Measurements from ENCODE around the gene SDHAF2.

DNA sequence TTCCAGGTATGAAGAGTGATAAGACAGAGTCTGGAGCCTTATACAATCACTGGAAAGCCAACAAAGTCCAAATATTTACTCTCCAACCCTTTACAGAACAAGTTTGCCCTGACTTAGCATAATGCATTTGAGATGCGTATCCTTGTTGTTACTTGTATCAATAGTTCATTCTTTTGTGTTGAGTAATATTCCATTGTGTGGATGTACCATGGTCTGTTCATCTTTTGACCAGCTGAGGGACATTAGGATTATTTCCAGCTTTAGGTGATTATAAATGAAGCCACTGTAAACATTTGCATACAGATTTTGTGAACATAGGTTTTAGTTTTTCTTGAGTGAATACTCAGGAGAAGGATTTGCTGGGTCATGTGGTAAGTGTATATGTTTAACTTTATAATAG, 9.7 kb downstream of the SDHAF2 start:
- TF ChIP-seq, protein P1, sequence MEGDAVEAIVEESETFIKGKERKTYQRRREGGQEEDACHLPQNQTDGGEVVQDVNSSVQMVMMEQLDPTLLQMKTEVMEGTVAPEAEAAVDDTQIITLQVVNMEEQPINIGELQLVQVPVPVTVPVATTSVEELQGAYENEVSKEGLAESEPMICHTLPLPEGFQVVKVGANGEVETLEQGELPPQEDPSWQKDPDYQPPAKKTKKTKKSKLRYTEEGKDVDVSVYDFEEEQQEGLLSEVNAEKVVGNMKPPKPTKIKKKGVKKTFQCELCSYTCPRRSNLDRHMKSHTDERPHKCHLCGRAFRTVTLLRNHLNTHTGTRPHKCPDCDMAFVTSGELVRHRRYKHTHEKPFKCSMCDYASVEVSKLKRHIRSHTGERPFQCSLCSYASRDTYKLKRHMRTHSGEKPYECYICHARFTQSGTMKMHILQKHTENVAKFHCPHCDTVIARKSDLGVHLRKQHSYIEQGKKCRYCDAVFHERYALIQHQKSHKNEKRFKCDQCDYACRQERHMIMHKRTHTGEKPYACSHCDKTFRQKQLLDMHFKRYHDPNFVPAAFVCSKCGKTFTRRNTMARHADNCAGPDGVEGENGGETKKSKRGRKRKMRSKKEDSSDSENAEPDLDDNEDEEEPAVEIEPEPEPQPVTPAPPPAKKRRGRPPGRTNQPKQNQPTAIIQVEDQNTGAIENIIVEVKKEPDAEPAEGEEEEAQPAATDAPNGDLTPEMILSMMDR (conservative IDR thresholded peaks at IDR 0.05 in 1 of 2, IDR thresholded peaks at IDR 0.05 in 1 of 2; ENCODE audit: extremely low read depth in 1 of 2, insufficient read depth in 1 of 2, low read depth in 1 of 2, low read length in 2 of 2): no peak
- TF ChIP-seq EZH2 (IDR thresholded peaks at IDR 0.05; ENCODE audit: borderline replicate concordance, low read length): no peak
